Measurements from ENCODE around the gene PRPF19. TPM values are rescaled to one million over a fixed set of nuclear protein-coding genes. Genes with fewer than 3 reads are reported as not detected.

Gene PRPF19
- total and polyA plus RNA-seq, 2 of the 8 experiments (the other 6 are each of a cell fraction or from before 2014, with no cell fraction given): 107 to 141 TPM

GRCh38 chr11:60869451-60869825, 36.9 kb downstream of the PRPF19 start (continued):
- no peak for TF ChIP-seq RAD21 (IDR thresholded peaks at IDR 0.05 in 1 of 2, conservative IDR thresholded peaks at IDR 0.05 in 1 of 2; ENCODE audit: low read depth in 2 of 2, low read length in 2 of 2)
- TF ChIP-seq EGR1 (IDR thresholded peaks at IDR 0.05; ENCODE audit: borderline replicate concordance, low read depth, low read length): no peak
- TF ChIP-seq SAP30 (IDR thresholded peaks at IDR 0.05; ENCODE audit: insufficient read depth, insufficient replicate concordance, low read length): no peak
- TF ChIP-seq TCF12 (IDR thresholded peaks at IDR 0.05; ENCODE audit: low read depth, low read length): no peak
